ENCODE results near the gene RAB3A.

DNA sequence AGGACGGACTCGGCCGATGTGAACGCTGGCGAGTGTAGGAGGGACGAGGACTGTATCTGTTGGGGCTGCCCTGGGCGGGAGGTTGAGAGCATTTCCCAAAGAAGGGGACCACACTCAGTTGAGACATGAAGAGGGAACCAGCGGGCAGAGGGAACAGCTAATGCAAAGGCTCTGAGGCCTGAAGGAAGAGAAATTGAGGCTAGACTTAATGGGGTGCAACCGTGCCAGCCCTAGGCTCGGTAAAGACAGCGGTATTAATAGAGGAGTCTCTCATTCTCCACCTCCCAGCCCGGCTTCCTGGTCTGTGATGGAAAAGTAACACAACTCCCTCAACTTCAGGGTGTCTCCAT, 9.7 kb downstream of the RAB3A start:
- TF ChIP-seq, protein P1, sequence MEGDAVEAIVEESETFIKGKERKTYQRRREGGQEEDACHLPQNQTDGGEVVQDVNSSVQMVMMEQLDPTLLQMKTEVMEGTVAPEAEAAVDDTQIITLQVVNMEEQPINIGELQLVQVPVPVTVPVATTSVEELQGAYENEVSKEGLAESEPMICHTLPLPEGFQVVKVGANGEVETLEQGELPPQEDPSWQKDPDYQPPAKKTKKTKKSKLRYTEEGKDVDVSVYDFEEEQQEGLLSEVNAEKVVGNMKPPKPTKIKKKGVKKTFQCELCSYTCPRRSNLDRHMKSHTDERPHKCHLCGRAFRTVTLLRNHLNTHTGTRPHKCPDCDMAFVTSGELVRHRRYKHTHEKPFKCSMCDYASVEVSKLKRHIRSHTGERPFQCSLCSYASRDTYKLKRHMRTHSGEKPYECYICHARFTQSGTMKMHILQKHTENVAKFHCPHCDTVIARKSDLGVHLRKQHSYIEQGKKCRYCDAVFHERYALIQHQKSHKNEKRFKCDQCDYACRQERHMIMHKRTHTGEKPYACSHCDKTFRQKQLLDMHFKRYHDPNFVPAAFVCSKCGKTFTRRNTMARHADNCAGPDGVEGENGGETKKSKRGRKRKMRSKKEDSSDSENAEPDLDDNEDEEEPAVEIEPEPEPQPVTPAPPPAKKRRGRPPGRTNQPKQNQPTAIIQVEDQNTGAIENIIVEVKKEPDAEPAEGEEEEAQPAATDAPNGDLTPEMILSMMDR (IDR thresholded peaks at IDR 0.05), result no peak
- no peak for TF ChIP-seq POLR2A (IDR thresholded peaks at IDR 0.05)
